ENCODE measurements around the gene ADISSP. TPM values are rescaled to one million over a fixed set of nuclear protein-coding genes. Genes with fewer than 3 reads are reported as not detected.
A peak's percentile ranks its signal among the peaks of the same experiment; 100 is the strongest.

The ADISSP gene
- 15.3 and 15.6 TPM in 2 replicates for polyA plus RNA-seq (2013)

GRCh38 chr20:3767427-3768341 lies at the start of gene ADISSP:
TSS of gene ADISSP (minus strand) at chr20:3767753. CDS start at chr20:3760100, 7,653 bp downstream.
- peaks cover 10% of the 10 kb centered on the region for H3K79me1 ChIP-seq (ENCODE audit: low read length)
- peak within 1 kb of the TSS; percentile 69 for H3K9ac ChIP-seq (ENCODE audit: low read length)
- peaks cover 8 to 12% of the 10 kb centered on the region in 2 experiments for H3K4me1 ChIP-seq (ENCODE audit: control insufficient read depth in 1 of 2, insufficient read depth in 2 of 2, low read length in 2 of 2)
- WGBS (ENCODE audit: extremely low coverage, insufficient coverage, insufficient read length) = no CpG with 5 or more reads among the region's 80 CpGs
- no peak within 1 kb of the TSS for H3K27ac ChIP-seq (ENCODE audit: low read depth, low read length)
- no peaks in the 10 kb centered on the region for H3K9me3 ChIP-seq (ENCODE audit: insufficient read depth, low read depth, low read length)
- peak within 1 kb of the TSS; percentile 48 for H2BK120ac ChIP-seq (ENCODE audit: insufficient read depth, low read length, poor library complexity)
- peak within 1 kb of the TSS; percentile 89 for H2AFZ ChIP-seq (ENCODE audit: insufficient read depth, low read length, poor library complexity)
- H4K8ac ChIP-seq (ENCODE audit: low read depth, low read length) = peak within 1 kb of the TSS; percentile 91
- no peaks in the 10 kb centered on the region for H3K27me3 ChIP-seq (ENCODE audit: insufficient read depth, low read length)
- peak; percentile 98 to 99 for DNase-seq
- peak within 1 kb of the TSS; percentile 76 for H3K18ac ChIP-seq (ENCODE audit: low read length)
- H3K4me3 ChIP-seq (ENCODE audit: low read depth, low read length) = peak within 1 kb of the TSS; percentile 80
- no peak within 1 kb of the TSS for H2BK12ac ChIP-seq (ENCODE audit: low read length)
- peaks cover 6% of the 10 kb centered on the region for H3K79me2 ChIP-seq (ENCODE audit: control insufficient read depth, insufficient read depth, low read length, poor library complexity)
- peak within 1 kb of the TSS; percentile 61 for H3K4ac ChIP-seq (ENCODE audit: low read depth, low read length)
- H4K12ac ChIP-seq (ENCODE audit: low read depth, low read length) = peak within 1 kb of the TSS; percentile 86
- no peak within 1 kb of the TSS for H3K23ac ChIP-seq (ENCODE audit: low read length)
- peak within 1 kb of the TSS; percentile 84 for H3K4me2 ChIP-seq (ENCODE audit: low read length)
- H4K91ac ChIP-seq (ENCODE audit: low read depth, low read length) = peak within 1 kb of the TSS; percentile 74
- H3K36me3 ChIP-seq (ENCODE audit: control insufficient read depth in 1 of 2, insufficient read depth in 2 of 2, low read length in 2 of 2) = no peaks in the 10 kb centered on the region
- H3K14ac ChIP-seq (ENCODE audit: low read length) = peak within 1 kb of the TSS; percentile 80
- peak within 1 kb of the TSS; percentile 14 for H2BK5ac ChIP-seq (ENCODE audit: low read depth, low read length, poor library complexity)
- H2AK5ac ChIP-seq (ENCODE audit: low read length) = no peak within 1 kb of the TSS

- Histone ChIP-seq H3K36me3 (ENCODE audit: control insufficient read depth in 1 of 2, insufficient read depth in 2 of 2, low read length in 2 of 2) (no peaks in the 10 kb centered on the region), H2BK12ac (ENCODE audit: low read length) (no peak overlapping the region), H3K4ac (ENCODE audit: low read depth, low read length) (no peak overlapping the region), H2BK5ac (ENCODE audit: low read depth, low read length, poor library complexity) (no peak overlapping the region), H3K14ac (ENCODE audit: low read length) (no peak overlapping the region), H3K9me3 (ENCODE audit: insufficient read depth, low read depth, low read length) (no peaks in the 10 kb centered on the region), H3K79me2 (ENCODE audit: control insufficient read depth, insufficient read depth, low read length, poor library complexity) (peaks cover 6% of the 10 kb centered on the region), H3K4me1 (ENCODE audit: control insufficient read depth in 1 of 2, insufficient read depth in 2 of 2, low read length in 2 of 2) (peaks cover 10 to 12% of the 10 kb centered on the region in 2 experiments), H3K79me1 (ENCODE audit: low read length) (peaks cover 8% of the 10 kb centered on the region), H3K9ac (ENCODE audit: low read length) (no peak overlapping the region), H4K91ac (ENCODE audit: low read depth, low read length) (no peak overlapping the region), H3K27ac (ENCODE audit: low read depth, low read length) (no peak overlapping the region), H3K4me3 (ENCODE audit: low read depth, low read length) (peak overlapping the region; percentile 14), H2AK5ac (ENCODE audit: low read length) (no peak overlapping the region), H3K23ac (ENCODE audit: low read length) (no peak overlapping the region), H2AFZ (ENCODE audit: insufficient read depth, low read length, poor library complexity) (no peak overlapping the region), H2BK120ac (ENCODE audit: insufficient read depth, low read length, poor library complexity) (no peak overlapping the region), H4K8ac (ENCODE audit: low read depth, low read length) (no peak overlapping the region), H3K4me2 (ENCODE audit: low read length) (no peak overlapping the region), H3K18ac (ENCODE audit: low read length) (no peak overlapping the region), H4K12ac (ENCODE audit: low read depth, low read length) (no peak overlapping the region), H3K27me3 (ENCODE audit: insufficient read depth, low read length) (no peaks in the 10 kb centered on the region)
- no CpG with 5 or more reads among the region's 9 CpGs for WGBS (ENCODE audit: extremely low coverage, insufficient coverage, insufficient read length)
- DNase-seq = no peak
Observed at GRCh38 chr20:3815703-3816315, 48.3 kb upstream of the ADISSP start.

DNA sequence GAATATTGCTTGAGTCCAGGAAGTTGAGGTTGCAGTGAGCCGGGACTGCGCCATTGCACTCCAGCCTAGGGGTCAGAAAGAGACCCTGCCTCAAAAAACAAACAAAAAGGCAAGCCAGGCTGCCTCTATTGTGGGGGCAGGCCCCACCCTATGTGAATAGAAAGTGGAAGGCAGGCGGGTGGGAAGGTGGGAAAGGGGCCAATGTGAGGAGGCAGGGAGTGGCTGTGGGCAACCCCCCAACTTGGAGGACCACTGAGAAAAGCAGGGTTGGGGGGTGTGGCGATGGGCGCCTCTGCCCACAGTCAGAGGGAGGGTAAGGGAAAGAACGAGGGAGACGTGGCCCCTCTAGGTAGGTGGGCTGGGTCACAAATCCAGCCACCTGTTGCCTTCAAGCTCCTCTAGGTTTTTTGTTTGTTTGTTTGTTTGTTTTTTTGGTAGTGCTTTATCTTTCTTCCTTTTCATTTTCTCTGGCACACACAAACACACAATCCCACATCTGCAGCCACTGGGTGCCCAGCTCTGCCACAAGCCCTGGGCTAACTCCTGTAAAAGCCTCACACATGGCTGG lies 47.5 kb upstream of the ADISSP start:
- no peak overlapping the region for H4K91ac ChIP-seq (ENCODE audit: low read depth, low read length)
- no peak overlapping the region for H3K23ac ChIP-seq (ENCODE audit: low read length)
- no peak overlapping the region for H2AFZ ChIP-seq (ENCODE audit: insufficient read depth, low read length, poor library complexity)
- peaks cover 10 to 12% of the 10 kb centered on the region in 2 experiments for H3K4me1 ChIP-seq (ENCODE audit: control insufficient read depth in 1 of 2, insufficient read depth in 2 of 2, low read length in 2 of 2)
- WGBS (ENCODE audit: extremely low coverage, insufficient coverage, insufficient read length) = no CpG with 5 or more reads among the region's 7 CpGs
- no peak overlapping the region for H3K4me2 ChIP-seq (ENCODE audit: low read length)
- H2BK5ac ChIP-seq (ENCODE audit: low read depth, low read length, poor library complexity) = no peak overlapping the region
- no peak overlapping the region for H3K4ac ChIP-seq (ENCODE audit: low read depth, low read length)
- no peak overlapping the region for H3K14ac ChIP-seq (ENCODE audit: low read length)
- H3K36me3 ChIP-seq (ENCODE audit: control insufficient read depth in 1 of 2, insufficient read depth in 2 of 2, low read length in 2 of 2) = no peaks in the 10 kb centered on the region
- H3K9me3 ChIP-seq (ENCODE audit: insufficient read depth, low read depth, low read length) = no peaks in the 10 kb centered on the region
- H3K4me3 ChIP-seq (ENCODE audit: low read depth, low read length) = no peak overlapping the region
- no peak overlapping the region for H3K27ac ChIP-seq (ENCODE audit: low read depth, low read length)
- no peak overlapping the region for H2BK120ac ChIP-seq (ENCODE audit: insufficient read depth, low read length, poor library complexity)
- no peaks in the 10 kb centered on the region for H3K27me3 ChIP-seq (ENCODE audit: insufficient read depth, low read length)
- no peak overlapping the region for H3K9ac ChIP-seq (ENCODE audit: low read length)
- no peak overlapping the region for H4K8ac ChIP-seq (ENCODE audit: low read depth, low read length)
- H4K12ac ChIP-seq (ENCODE audit: low read depth, low read length) = no peak overlapping the region
- H3K79me2 ChIP-seq (ENCODE audit: control insufficient read depth, insufficient read depth, low read length, poor library complexity) = no peaks in the 10 kb centered on the region
- H3K18ac ChIP-seq (ENCODE audit: low read length) = no peak overlapping the region
- no peak overlapping the region for H2BK12ac ChIP-seq (ENCODE audit: low read length)
- H3K79me1 ChIP-seq (ENCODE audit: low read length) = peaks cover 3% of the 10 kb centered on the region
- no peak for DNase-seq
- H2AK5ac ChIP-seq (ENCODE audit: low read length) = no peak overlapping the region

DNA sequence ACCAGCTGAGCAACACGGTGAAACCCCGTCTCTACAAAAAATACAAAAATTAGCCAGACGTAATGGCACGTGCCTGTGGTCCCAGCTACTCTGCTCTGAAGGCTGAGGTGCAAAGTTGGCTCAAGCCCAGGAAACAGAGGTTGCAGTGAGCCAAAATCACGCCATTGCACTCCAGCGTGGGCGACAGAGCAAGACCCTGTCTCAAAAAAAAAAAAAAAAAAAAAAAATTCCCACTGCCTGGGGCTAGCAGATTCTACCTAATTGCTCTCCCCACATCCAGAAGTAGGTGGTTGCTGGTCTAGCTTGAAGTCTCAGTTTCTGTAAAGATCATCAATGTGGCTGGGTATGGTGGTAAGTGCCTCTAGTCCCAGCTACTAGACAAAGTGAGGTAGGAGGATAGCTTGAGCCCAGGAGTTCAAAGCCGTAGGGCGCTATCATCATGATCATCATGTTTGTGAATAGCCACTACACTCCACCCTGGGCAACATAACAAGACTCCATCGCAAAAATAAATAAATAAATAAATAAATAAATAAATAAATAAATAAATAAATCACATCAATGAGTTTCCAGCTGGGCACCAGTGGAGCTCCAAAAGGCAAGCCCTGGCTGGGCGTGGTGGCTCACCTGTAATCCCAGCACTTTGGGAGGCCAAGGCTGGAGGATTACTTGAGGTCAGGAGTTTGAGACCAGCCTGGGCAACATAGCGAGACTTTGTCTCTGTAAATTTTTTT lies 46.5 kb upstream of the ADISSP start:
- H3K23ac ChIP-seq (ENCODE audit: low read length) = no peak overlapping the region
- H3K79me2 ChIP-seq (ENCODE audit: control insufficient read depth, insufficient read depth, low read length, poor library complexity) = no peaks in the 10 kb centered on the region
- H3K4ac ChIP-seq (ENCODE audit: low read depth, low read length) = no peak overlapping the region
- no peak overlapping the region for H4K91ac ChIP-seq (ENCODE audit: low read depth, low read length)
- no peak overlapping the region for H2BK5ac ChIP-seq (ENCODE audit: low read depth, low read length, poor library complexity)
- H4K12ac ChIP-seq (ENCODE audit: low read depth, low read length) = no peak overlapping the region
- peaks cover 9 to 10% of the 10 kb centered on the region in 2 experiments for H3K4me1 ChIP-seq (ENCODE audit: control insufficient read depth in 1 of 2, insufficient read depth in 2 of 2, low read length in 2 of 2)
- no peaks in the 10 kb centered on the region for H3K36me3 ChIP-seq (ENCODE audit: control insufficient read depth in 1 of 2, insufficient read depth in 2 of 2, low read length in 2 of 2)
- H3K79me1 ChIP-seq (ENCODE audit: low read length) = no peaks in the 10 kb centered on the region
- no CpG with 5 or more reads among the region's 12 CpGs for WGBS (ENCODE audit: extremely low coverage, insufficient coverage, insufficient read length)
- no peak overlapping the region for H3K9ac ChIP-seq (ENCODE audit: low read length)
- H3K27ac ChIP-seq (ENCODE audit: low read depth, low read length) = no peak overlapping the region
- H3K14ac ChIP-seq (ENCODE audit: low read length) = no peak overlapping the region
- H3K4me2 ChIP-seq (ENCODE audit: low read length) = no peak overlapping the region
- H2BK12ac ChIP-seq (ENCODE audit: low read length) = no peak overlapping the region
- DNase-seq = no peak
- no peak overlapping the region for H2AFZ ChIP-seq (ENCODE audit: insufficient read depth, low read length, poor library complexity)
- H3K9me3 ChIP-seq (ENCODE audit: insufficient read depth, low read depth, low read length) = no peaks in the 10 kb centered on the region
- no peak overlapping the region for H2BK120ac ChIP-seq (ENCODE audit: insufficient read depth, low read length, poor library complexity)
- no peak overlapping the region for H2AK5ac ChIP-seq (ENCODE audit: low read length)
- no peak overlapping the region for H3K4me3 ChIP-seq (ENCODE audit: low read depth, low read length)
- no peak overlapping the region for H3K18ac ChIP-seq (ENCODE audit: low read length)
- no peak overlapping the region for H4K8ac ChIP-seq (ENCODE audit: low read depth, low read length)
- H3K27me3 ChIP-seq (ENCODE audit: insufficient read depth, low read length) = no peaks in the 10 kb centered on the region

All from trophoblast cell (in vitro differentiated cells and primary cell).